NCI-H526 treated with DMSO at 0.1 percent for 48 hours (cell line): ENCODE data around the gene FCSK.

ENCODE experiments used
- DNase-seq: peaks from one replicate; lab custom pipeline; 2025; lab: John Stamatoyannopoulos, UW

Gene FCSK

GRCh38 chr16:70480127-70481105 lies 26.0 kb downstream of the FCSK start:
- DNase-seq, result no peak

- DNase-seq, result no peak
These were observed 27.6 kb downstream of the FCSK start for GRCh38 chr16:70481929-70482536.

GRCh38 chr16:70482624-70483023 lies 28.2 kb downstream of the FCSK start:
- DNase-seq, result no peak

GRCh38 chr16:70483426-70483825 lies 29.0 kb downstream of the FCSK start:
- DNase-seq, result no peak

GRCh38 chr16:70484867-70485266 lies 30.5 kb downstream of the FCSK start:
- no peak for DNase-seq

GRCh38 chr16:70490261-70490660 lies 35.9 kb downstream of the FCSK start:
- no peak for DNase-seq

GRCh38 chr16:70493802-70494201 lies 39.4 kb downstream of the FCSK start:
- DNase-seq, result no peak

- DNase-seq, result no peak
These were observed 39.9 kb downstream of the FCSK start for GRCh38 chr16:70494202-70494770.

- DNase-seq, result no peak
These were observed 40.4 kb downstream of the FCSK start for GRCh38 chr16:70494777-70495176.

- DNase-seq, result no peak
These were observed 41.2 kb downstream of the FCSK start for GRCh38 chr16:70495425-70496182.

- DNase-seq, result no peak
These were observed 42.1 kb downstream of the FCSK start for GRCh38 chr16:70496513-70496912.

- no peak for DNase-seq
These were observed 54.4 kb downstream of the FCSK start for GRCh38 chr16:70508752-70509151.

- DNase-seq, result no peak
These were observed 55.8 kb downstream of the FCSK start for GRCh38 chr16:70510216-70510615.

- no peak for DNase-seq
These were observed 57.4 kb downstream of the FCSK start for GRCh38 chr16:70511833-70512232.

- no peak for DNase-seq
These were observed 58.1 kb downstream of the FCSK start for GRCh38 chr16:70512456-70512855.

GRCh38 chr16:70520612-70521297 lies 66.4 kb downstream of the FCSK start:
- no peak for DNase-seq

GRCh38 chr16:70522216-70523075 lies 68.1 kb downstream of the FCSK start:
- no peak for DNase-seq

- DNase-seq, result peak; percentile 83
These were observed 68.8 kb downstream of the FCSK start, which contains the start of gene COG4 for GRCh38 chr16:70523076-70523742. TSS of gene COG4 (minus strand) at chr16:70523554. CDS start at chr16:70523543, 11 bp downstream.

GRCh38 chr16:70523743-70524398 lies 69.5 kb downstream of the FCSK start, which contains the start of gene SF3B3:
TSS of gene SF3B3 (plus strand) at chr16:70523816. CDS start at chr16:70526657, 2,841 bp downstream.
- DNase-seq, result peak; percentile 83
